Activated B cell treated with CpG ODN at 0.5 μM for 24 hours (primary cell): ENCODE results near the gene NDOR1. TPM values are rescaled to one million over a fixed set of nuclear protein-coding genes. Genes with fewer than 3 reads are reported as not detected.

Source experiments
- ATAC-seq: fragments of 200-7000 bp; cut with Tn5 transposase; one replicate; pipeline ENCODE4 v1.10.0; 2021; ENCODE audit warnings: low read depth, mild to moderate bottlenecking, moderate library complexity
- CTCF ChIA-PET: fragments of 350-600 bp; sonication (Branson Sonifier 250); formaldehyde crosslinking; loops from one replicate; lab custom pipeline; 2021; ENCODE audit warnings: antibody characterized with exemption; lab: Charles Lee
- POLR2A ChIA-PET: fragments of 350-600 bp; sonication (Branson Sonifier 250); formaldehyde crosslinking; loops from one replicate; lab custom pipeline; 2021; ENCODE audit warnings: antibody characterized with exemption; lab: Charles Lee
- DNase-seq: peaks from one replicate; pipeline ENCODE4 v3.0.0; 2022
- H3K27ac Mint-ChIP-seq: one replicate; pipeline ENCODE4 v1.8.0; 2020; ENCODE audit warnings: mixed read lengths
- H3K27me3 Mint-ChIP-seq: one replicate; pipeline ENCODE4 v1.8.0; 2021; ENCODE audit warnings: mixed read lengths
- H3K36me3 Mint-ChIP-seq: one replicate; pipeline ENCODE4 v1.8.0; 2021; ENCODE audit warnings: low read depth, mixed read lengths
- H3K4me1 Mint-ChIP-seq: one replicate; pipeline ENCODE4 v1.8.0; 2021; ENCODE audit warnings: mixed read lengths
- H3K4me3 Mint-ChIP-seq: one replicate; pipeline ENCODE4 v1.8.0; 2020; ENCODE audit warnings: mild to moderate bottlenecking, mixed read lengths
- H3K9me3 Mint-ChIP-seq: one replicate; pipeline ENCODE4 v1.8.0; 2020; ENCODE audit warnings: mixed read lengths
- CTCF ChIP-seq: fragments of 200-600 bp; IDR thresholded peaks from one replicate; pipeline ENCODE4 v1.8.0; 2022; ENCODE audit warnings: antibody characterized with exemption, mild to moderate bottlenecking
- intact Hi-C: fragments of 100-400 bp; cut with micrococcal nuclease; formaldehyde crosslinking; loops from one replicate; pipeline ENCODE4 v1.15.1; 2024
- total RNA-seq: library from RNA; stranded (reverse); gene quantifications from 2 replicates; pipeline ENCODE4 v1.2.3, GENCODE V29; 2022

Gene NDOR1
- total RNA-seq, 1 donor from 2014 or later = 38.7 TPM

- Mint-ChIP-seq H3K4me3 (no peak overlapping the region), H3K36me3 (peaks cover 25% of the 10 kb centered on the region), H3K27ac (no peak overlapping the region), H3K27me3 (no peaks in the 10 kb centered on the region), H3K4me1 (peaks cover 32% of the 10 kb centered on the region), H3K9me3 (no peaks in the 10 kb centered on the region)
- ChIA-PET POLR2A (interaction anchor here (0.7 to 6.2 kb wide), 3 partner anchors 9 to 214 kb away, joined by 3 to 160 read pairs (median 9); partner anchors contain the start of genes NELFB and STPG3), CTCF (no interaction called here)
- no peak for TF ChIP-seq CTCF
- ATAC-seq (no peak), DNase-seq (no peak)
- intact Hi-C loops = loop anchor here (5.0 kb wide), 1 partner anchor 178 kb away; the partner anchor contains the start of genes EXD3 and NOXA1
Measured at GRCh38 chr9:137243626-137244485, 38.4 kb downstream of the NDOR1 start.

DNA sequence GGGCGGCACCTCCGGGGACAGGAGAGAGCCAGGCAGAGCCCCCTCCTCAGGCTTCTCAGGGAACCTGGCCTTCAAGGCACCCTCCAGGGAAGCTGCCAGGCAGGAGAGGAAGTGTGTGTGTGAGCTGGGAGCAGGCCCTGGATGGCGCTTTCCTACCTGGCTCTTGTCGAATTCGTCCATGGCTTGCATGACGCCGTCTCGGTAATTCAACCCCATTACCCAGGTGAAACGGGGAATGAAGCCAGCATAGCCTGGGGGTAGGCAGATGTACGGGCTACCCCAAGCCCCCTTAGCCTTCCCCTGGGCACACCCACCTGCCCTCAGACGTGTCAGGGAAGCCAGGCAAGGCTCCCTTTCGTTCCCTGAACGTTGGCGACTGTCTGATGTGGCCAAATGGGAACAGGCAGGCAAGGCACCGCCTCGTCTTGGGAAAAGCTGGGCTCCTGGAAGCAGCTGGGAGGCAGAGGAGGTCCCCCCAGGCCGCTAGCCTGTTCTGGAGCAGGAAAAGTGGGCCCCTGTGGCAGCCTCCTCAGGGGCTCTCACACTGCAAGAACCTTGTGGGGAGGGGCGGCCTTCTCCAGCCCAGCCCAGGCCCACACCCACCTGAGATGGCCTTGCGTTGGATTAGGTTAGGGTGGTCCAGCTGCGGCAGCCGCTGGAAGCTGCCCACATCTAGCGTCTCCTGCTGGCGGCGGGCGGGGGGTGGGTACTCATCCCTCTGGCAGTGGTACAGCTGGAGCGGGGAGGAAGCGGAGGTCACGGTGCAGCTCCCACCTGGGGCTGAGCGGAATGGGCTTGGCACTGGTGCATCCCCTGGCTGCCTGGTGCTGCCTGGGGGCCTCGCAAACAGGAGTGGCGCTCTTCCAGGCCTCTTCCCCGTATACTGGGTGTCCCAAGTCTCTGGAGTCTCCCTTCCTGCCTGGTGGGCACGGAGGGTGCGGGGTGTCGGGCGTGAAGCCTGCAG lies 39.3 kb downstream of the NDOR1 start:
- CTCF ChIA-PET = no interaction called here
- Mint-ChIP-seq H3K4me3 (no peak overlapping the region), H3K27me3 (no peaks in the 10 kb centered on the region), H3K36me3 (peaks cover 25% of the 10 kb centered on the region), H3K9me3 (no peaks in the 10 kb centered on the region), H3K4me1 (peaks cover 26% of the 10 kb centered on the region), H3K27ac (no peak overlapping the region)
- ATAC-seq (no peak), DNase-seq (no peak)
- TF ChIP-seq CTCF = no peak
- POLR2A ChIA-PET = interaction anchor here (0.6 to 6.2 kb wide), 4 partner anchors 8 to 215 kb away, joined by 3 to 160 read pairs (median 4); partner anchors contain the start of genes NELFB and STPG3
- intact Hi-C loops = loop anchor here (5.0 kb wide), 1 partner anchor 178 kb away; the partner anchor contains the start of genes EXD3 and NOXA1

DNA sequence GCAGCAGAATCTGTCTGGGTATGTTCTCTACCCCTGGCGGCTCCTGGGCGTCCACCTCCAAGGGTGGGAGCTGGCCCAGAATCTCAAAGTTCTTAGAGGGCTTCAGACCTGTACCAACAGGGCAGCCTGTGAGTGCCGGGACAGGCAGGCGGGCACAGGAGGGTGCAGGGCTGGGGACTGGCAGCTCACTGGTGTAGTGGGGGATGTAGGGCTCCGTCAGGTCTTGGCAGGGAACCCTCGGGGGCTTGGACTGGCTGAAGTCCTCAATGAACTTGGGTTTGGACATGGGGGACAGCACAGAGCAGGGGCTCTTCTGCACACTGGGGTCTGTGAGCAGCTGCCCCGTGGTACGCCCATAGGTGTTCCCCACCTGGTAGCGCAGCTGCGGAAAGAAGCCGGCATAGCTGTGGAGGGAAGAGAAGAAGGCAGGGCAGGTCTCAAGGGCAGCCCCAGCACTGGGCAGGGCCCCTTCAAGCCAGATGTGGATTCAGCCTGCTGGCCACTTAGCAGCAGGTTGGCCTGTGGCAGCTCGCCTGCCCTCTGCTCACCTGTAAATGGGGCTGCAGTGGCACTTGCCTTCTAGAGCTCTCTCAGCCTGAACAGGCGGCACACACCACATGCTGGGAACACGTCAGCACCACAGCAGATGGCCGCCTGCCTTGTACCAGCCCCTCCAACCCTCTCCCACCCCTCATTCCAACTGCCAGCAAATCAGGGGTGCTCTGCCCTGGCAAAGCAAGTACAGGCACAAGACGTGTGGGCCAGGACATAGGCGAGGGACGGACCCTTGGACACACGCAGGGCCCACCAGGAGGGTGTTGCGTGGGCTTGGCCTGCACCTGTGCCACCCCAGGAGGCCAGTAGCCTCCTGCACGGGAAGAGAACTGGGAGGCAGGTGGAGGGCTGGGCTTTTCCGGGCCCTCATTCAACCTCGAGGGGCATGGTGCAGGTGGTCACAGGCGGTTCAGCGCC lies 40.2 kb downstream of the NDOR1 start:
- no peak for DNase-seq
- Mint-ChIP-seq H3K27ac (no peak overlapping the region), H3K9me3 (no peaks in the 10 kb centered on the region), H3K4me3 (no peak overlapping the region), H3K36me3 (peaks cover 25% of the 10 kb centered on the region), H3K4me1 (peaks cover 24% of the 10 kb centered on the region), H3K27me3 (no peaks in the 10 kb centered on the region)
- TF ChIP-seq CTCF = no peak
- POLR2A ChIA-PET = interaction anchor here (0.9 kb wide), 1 partner anchor 9 kb away, joined by 3 read pairs; the partner anchor contains the start of gene NELFB
- ATAC-seq = no peak
- intact Hi-C loops = no loop called here
- CTCF ChIA-PET = no interaction called here

DNA sequence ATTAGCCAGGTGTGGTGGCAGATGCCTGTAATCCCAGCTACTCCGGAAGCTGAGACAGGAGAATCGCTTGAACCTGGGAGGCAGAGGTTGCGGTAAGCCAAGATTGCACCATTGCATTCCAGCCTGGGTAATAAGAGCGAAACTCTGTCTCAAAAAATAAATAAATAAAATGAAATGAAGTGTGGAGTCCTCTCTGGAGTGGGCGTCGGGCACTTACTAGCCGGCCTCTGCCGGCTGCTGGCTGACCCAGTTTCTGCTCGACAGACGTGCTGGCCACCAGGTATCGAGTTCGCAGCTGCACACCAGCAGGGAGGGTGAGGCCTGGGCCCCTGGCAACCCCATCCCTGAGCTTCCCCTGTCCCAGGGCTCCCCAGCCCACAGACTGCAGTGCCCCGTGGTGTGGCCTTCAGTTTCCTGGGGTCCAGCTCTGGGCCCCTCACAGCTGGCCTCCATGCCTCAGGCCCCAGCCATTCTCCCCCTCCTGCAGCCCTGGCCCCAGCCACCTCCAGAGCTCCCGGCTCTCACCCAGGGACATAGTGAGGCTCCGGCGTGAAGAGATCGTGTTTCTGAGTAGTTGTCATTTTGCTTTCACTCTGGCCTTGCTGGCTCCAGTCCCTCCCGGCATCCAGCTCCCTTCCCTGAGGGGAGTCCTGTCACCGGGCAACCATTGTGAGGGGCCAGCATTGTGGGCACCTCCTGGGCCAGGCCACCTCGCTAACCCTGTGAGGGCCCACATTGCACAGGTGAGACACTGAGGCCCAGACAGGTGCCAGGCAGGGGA lies 41.8 kb downstream of the NDOR1 start:
- TF ChIP-seq CTCF = no peak
- H3K4me1 Mint-ChIP-seq = peaks cover 15% of the 10 kb centered on the region
- no peaks in the 10 kb centered on the region for H3K27me3 Mint-ChIP-seq
- POLR2A ChIA-PET = interaction anchor here (0.7 kb wide), 1 partner anchor 161 kb away, joined by 3 read pairs; the partner anchor contains the start of gene MAN1B1
- peaks cover 19% of the 10 kb centered on the region for H3K36me3 Mint-ChIP-seq
- no peak for DNase-seq
- intact Hi-C loops = no loop called here
- CTCF ChIA-PET = no interaction called here
- no peak overlapping the region for H3K27ac Mint-ChIP-seq
- H3K4me3 Mint-ChIP-seq = no peak overlapping the region
- no peak for ATAC-seq
- no peaks in the 10 kb centered on the region for H3K9me3 Mint-ChIP-seq
